Ovary (tissue), 1 donor: Measurements from ENCODE around the gene ARHGAP10.

Experiments
- EP300 ChIP-seq: sonication (generic); formaldehyde crosslinking; IDR thresholded peaks from one replicate; pipeline ENCODE4 v1.6.1; 2017; ENCODE audit warnings: antibody characterized with exemption
- POLR2A ChIP-seq: fragments of 450-650 bp; IDR thresholded peaks from one replicate; pipeline ENCODE4 v1.6.1; 2017; ENCODE audit warnings: antibody characterized with exemption, mild to moderate bottlenecking, moderate library complexity

DNA sequence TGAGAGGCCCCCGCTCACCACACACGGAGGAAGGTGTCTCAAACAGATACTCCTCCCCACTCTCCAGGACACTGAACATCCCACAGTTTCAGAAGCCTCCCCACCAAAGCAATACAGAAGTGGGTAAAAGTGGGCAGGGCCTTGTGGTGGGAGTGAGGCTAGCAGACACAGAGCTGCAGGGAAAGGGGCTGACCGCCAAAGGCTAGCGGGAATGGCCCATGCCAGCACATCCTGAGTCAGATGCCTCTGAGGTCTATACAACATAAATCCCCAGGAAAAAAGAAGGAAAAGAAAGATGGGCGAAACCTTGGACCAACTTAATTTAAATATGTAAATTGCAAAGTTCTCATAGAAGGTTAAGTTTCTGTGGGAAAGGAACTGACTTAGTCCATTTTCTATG lies 21.9 kb upstream of the ARHGAP10 start:
- TF ChIP-seq EP300 (no peak), POLR2A (no peak)
